Activated CD8-positive, alpha-beta T cell treated with anti-CD3 and anti-CD28 coated beads for 36 hours (primary cell): ENCODE data around the gene FXYD1. TPM values are rescaled to one million over a fixed set of nuclear protein-coding genes. Genes with fewer than 3 reads are reported as not detected.
A peak's percentile ranks its signal among the peaks of the same experiment; 100 is the strongest.

ENCODE experiments used
- ATAC-seq: fragments of 200-7000 bp; cut with Tn5 transposase; one replicate; pipeline ENCODE4 v1.10.0; 2021; ENCODE audit warnings: mild to moderate bottlenecking, moderate library complexity
- CTCF ChIA-PET: fragments of 350-600 bp; sonication (Branson Sonifier 250); formaldehyde crosslinking; loops from one replicate; lab custom pipeline; 2021; ENCODE audit warnings: antibody characterized with exemption; lab: Charles Lee
- POLR2A ChIA-PET: fragments of 350-600 bp; sonication (Branson Sonifier 250); formaldehyde crosslinking; loops from one replicate; lab custom pipeline; 2021; ENCODE audit warnings: antibody characterized with exemption; lab: Charles Lee
- DNase-seq: peaks from one replicate; pipeline ENCODE4 v3.0.0-alpha.2; 2020
- H3K27ac Mint-ChIP-seq: one replicate; pipeline ENCODE4 v1.8.0; 2021; ENCODE audit warnings: mild to moderate bottlenecking, mixed read lengths
- H3K27me3 Mint-ChIP-seq: one replicate; pipeline ENCODE4 v1.8.0; 2021; ENCODE audit warnings: mixed read lengths
- H3K36me3 Mint-ChIP-seq: one replicate; pipeline ENCODE4 v1.8.0; 2021; ENCODE audit warnings: low read depth, mixed read lengths
- H3K4me1 Mint-ChIP-seq: one replicate; pipeline ENCODE4 v1.8.0; 2021; ENCODE audit warnings: low read depth, mixed read lengths
- H3K4me3 Mint-ChIP-seq: one replicate; pipeline ENCODE4 v1.8.0; 2021; ENCODE audit warnings: mild to moderate bottlenecking, moderate library complexity, mixed read lengths
- H3K9me3 Mint-ChIP-seq: one replicate; pipeline ENCODE4 v1.8.0; 2021; ENCODE audit warnings: mixed read lengths
- intact Hi-C: fragments of 100-400 bp; cut with micrococcal nuclease; formaldehyde crosslinking; loops from one replicate; pipeline ENCODE4 v1.10.0; 2022
- total RNA-seq, 2 experiments: library from RNA; stranded (reverse); gene quantifications; one replicate each; pipeline ENCODE4 v1.2.3, GENCODE V29; 2021
- TF ChIP-seq, protein P1 (sequence below): fragments of 200-600 bp; IDR thresholded peaks from one replicate; pipeline ENCODE4 v1.8.0; 2022; ENCODE audit warnings: antibody characterized with exemption, mild to moderate bottlenecking

The FXYD1 gene
- total RNA-seq, 2 experiments from 2014 or later: 1.9 TPM; not detected in 1

DNA sequence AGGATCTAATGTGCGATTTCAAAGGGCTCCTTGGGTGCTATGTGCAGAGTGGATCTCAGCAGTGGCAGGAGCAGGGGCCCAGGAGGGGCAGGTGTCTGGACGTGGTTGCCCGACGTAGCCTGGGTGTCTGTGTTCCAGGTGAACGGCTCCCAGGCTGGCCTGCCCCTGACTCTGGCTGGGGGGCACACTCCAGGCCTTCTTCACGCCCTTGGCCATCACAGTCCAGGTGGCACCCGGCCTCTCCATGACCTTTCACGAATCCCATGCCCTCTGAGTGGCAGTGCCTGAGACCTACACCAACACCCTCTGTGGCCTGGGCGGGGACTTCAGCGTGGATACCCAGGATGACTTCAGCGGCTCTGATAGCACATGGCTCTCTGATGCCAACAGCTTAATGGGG lies 34.3 kb upstream of the FXYD1 start:
- Mint-ChIP-seq H3K4me1 (peaks cover 8% of the 10 kb centered on the region), H3K27me3 (no peaks in the 10 kb centered on the region), H3K9me3 (peaks cover 8% of the 10 kb centered on the region), H3K36me3 (no peaks in the 10 kb centered on the region), H3K4me3 (no peak overlapping the region), H3K27ac (no peak overlapping the region)
- DNase-seq (no peak), ATAC-seq (no peak)
- ChIA-PET CTCF (interaction anchor here (1.1 kb wide), 1 partner anchor 10 kb away, joined by 3 read pairs; no protein-coding TSS in a partner anchor), POLR2A (no interaction called here)
- intact Hi-C loops: no loop called here
- TF ChIP-seq, protein P1, sequence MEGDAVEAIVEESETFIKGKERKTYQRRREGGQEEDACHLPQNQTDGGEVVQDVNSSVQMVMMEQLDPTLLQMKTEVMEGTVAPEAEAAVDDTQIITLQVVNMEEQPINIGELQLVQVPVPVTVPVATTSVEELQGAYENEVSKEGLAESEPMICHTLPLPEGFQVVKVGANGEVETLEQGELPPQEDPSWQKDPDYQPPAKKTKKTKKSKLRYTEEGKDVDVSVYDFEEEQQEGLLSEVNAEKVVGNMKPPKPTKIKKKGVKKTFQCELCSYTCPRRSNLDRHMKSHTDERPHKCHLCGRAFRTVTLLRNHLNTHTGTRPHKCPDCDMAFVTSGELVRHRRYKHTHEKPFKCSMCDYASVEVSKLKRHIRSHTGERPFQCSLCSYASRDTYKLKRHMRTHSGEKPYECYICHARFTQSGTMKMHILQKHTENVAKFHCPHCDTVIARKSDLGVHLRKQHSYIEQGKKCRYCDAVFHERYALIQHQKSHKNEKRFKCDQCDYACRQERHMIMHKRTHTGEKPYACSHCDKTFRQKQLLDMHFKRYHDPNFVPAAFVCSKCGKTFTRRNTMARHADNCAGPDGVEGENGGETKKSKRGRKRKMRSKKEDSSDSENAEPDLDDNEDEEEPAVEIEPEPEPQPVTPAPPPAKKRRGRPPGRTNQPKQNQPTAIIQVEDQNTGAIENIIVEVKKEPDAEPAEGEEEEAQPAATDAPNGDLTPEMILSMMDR: no peak

DNA sequence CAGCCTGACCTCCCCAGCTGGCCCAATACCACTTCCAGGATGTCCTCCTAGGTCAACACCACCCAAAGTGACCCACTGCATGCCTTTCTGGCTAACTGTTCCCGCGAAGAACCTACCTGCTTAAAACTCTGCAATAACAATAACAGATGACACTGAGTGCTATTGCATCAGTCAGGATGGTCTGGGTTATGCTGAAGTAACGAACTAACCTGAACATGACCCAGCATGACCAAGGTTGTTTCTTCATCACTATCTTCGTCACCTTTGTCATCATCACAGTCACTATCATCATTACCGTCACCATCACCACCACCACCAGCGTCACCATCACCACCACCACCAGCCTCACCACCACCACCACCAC lies 33.6 kb upstream of the FXYD1 start:
- no peaks in the 10 kb centered on the region for H3K36me3 Mint-ChIP-seq
- H3K4me3 Mint-ChIP-seq: no peak overlapping the region
- H3K9me3 Mint-ChIP-seq: peaks cover 8% of the 10 kb centered on the region
- ATAC-seq (no peak), DNase-seq (no peak)
- peaks cover 8% of the 10 kb centered on the region for H3K4me1 Mint-ChIP-seq
- no peaks in the 10 kb centered on the region for H3K27me3 Mint-ChIP-seq
- ChIA-PET CTCF (no interaction called here), POLR2A (no interaction called here)
- TF ChIP-seq, protein P1: no peak
- no peak overlapping the region for H3K27ac Mint-ChIP-seq
- intact Hi-C loops: no loop called here

DNA sequence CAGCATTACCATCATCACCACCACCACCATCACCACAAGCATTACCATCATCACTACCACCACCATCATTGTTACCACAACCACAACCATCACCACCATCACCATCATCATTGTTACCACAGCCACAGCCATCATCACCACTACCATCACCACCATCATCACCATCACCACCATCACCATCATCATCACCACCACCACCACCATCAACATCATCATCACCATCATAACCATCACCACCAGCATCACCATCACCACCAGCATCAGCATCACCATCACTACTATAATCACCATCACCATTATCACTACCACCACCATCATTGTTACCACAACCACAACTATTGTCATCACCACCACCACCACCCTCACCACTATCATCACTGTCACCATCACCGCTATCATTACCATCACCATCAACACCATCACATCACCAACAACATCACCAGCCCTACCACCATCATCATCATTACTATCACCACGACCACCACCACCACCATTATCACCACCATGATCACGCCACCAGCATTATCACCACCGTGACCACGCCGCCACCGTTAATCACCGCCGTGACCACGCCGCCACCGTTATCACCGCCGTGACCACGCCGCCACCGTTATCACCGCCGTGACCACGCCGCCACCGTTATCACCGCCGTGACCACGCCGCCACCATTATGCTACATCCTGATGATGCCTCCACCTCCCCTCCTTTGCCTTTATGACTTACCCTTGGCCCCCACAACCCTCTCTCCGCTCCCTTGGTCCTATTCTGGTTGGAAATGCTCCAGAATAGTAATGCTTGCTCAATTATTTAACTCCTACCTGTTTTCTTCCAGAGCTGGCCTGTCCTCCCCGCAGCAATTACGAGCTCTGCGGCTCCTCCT lies 33.0 kb upstream of the FXYD1 start:
- intact Hi-C loops: no loop called here
- TF ChIP-seq, protein P1: no peak
- peak; percentile 19 for DNase-seq
- peak overlapping the region; percentile 12 for H3K27ac Mint-ChIP-seq
- peaks cover 8% of the 10 kb centered on the region for H3K9me3 Mint-ChIP-seq
- POLR2A ChIA-PET: no interaction called here
- no peaks in the 10 kb centered on the region for H3K36me3 Mint-ChIP-seq
- no peak overlapping the region for H3K4me3 Mint-ChIP-seq
- no peak for ATAC-seq
- H3K27me3 Mint-ChIP-seq: no peaks in the 10 kb centered on the region
- peaks cover 8% of the 10 kb centered on the region for H3K4me1 Mint-ChIP-seq
- CTCF ChIA-PET: interaction anchor here (0.8 to 1.2 kb wide), 2 partner anchors 9 to 36 kb away, joined by 3 to 4 read pairs; no protein-coding TSS in a partner anchor

DNA sequence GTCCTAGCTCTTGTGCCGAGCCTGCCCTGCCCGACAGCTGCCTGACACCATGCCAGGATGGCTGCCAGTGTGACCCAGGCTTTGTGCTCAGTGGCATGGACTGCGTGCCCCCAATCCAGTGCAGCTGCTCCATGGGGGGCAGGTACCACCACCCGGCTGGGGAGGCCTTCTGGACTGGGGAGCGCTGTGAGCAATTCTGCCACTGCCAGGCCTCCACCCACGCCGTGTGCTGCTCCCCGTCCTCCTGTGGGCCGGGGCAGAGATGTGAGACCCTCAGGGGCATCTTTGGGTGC lies 32.4 kb upstream of the FXYD1 start:
- intact Hi-C loops: no loop called here

More for the DNA sequence above, 32.4 kb upstream of the FXYD1 start:
- POLR2A ChIA-PET: no interaction called here
- TF ChIP-seq, protein P1: no peak
- CTCF ChIA-PET: interaction anchor here (0.8 to 1.2 kb wide), 2 partner anchors 9 to 36 kb away, joined by 3 to 4 read pairs; no protein-coding TSS in a partner anchor
- H3K9me3 Mint-ChIP-seq: peaks cover 8% of the 10 kb centered on the region
- H3K27ac Mint-ChIP-seq: no peak overlapping the region
- no peaks in the 10 kb centered on the region for H3K27me3 Mint-ChIP-seq
- peaks cover 8% of the 10 kb centered on the region for H3K4me1 Mint-ChIP-seq
- no peak for ATAC-seq
- no peak for DNase-seq
- no peak overlapping the region for H3K4me3 Mint-ChIP-seq
- no peaks in the 10 kb centered on the region for H3K36me3 Mint-ChIP-seq
